ENCODE results near the gene GPT2.

GRCh38 chr16:46901709-46902108 is 17.5 kb downstream of the GPT2 start:
- TF ChIP-seq CTCF (IDR thresholded peaks at IDR 0.05) (no peak), POLR2A (IDR thresholded peaks at IDR 0.05) (no peak)

All from right lobe of liver (tissue), 4 donors.